COR-L47 (cell line): ENCODE measurements around the gene RAB24.
"Not testable (repeated sequence)": the region's sequence is repeated elsewhere in the genome, so short reads cannot be mapped to it uniquely, and the experiment has no call there.

Experiments used
- DNase-seq: peaks from one replicate; lab custom pipeline; 2025; lab: John Stamatoyannopoulos, UW

The RAB24 gene

GRCh38 chr5:177293819-177294581 is 9.5 kb downstream of the RAB24 start:
- DNase-seq, result no peak

- DNase-seq, result no peak
These were observed 11.8 kb downstream of the RAB24 start for GRCh38 chr5:177291735-177292134.

DNA sequence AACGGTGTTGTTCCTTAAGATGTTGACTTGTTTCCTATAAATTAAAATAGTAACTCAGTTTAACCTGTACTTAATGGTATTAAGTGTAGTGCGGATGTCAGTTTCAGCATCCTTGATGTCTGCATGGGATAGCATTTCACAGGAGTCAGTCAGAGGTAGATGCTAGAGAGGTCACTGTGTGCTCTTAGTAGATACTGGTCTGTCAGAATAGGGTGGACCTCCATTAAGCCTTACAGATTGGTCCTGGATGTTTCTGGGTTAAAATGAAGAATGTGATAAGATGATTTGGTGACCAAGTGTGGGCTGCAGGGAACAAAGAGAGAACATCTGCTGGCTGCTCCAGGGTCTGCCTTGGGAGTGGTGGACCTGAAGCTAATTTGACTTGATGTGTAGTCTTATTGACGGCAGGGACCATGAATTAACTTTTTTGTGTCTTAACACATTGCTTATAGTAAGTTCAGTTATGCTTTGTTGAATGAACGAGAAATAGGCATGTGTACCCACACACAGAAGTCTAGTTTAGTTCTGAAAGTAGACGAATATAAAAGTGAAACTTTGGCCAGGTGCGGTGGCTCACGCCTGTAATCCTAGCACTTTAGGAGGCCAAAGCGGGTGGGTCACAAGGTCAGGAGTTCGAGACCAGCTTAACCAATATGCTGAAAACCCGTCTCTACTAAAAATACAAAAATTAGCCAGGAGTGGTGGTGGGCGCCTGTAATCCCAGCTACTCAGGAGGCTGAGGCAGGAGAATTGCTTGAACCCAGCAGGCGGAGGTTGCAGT is 12.5 kb downstream of the RAB24 start:
- no peak for DNase-seq

DNA sequence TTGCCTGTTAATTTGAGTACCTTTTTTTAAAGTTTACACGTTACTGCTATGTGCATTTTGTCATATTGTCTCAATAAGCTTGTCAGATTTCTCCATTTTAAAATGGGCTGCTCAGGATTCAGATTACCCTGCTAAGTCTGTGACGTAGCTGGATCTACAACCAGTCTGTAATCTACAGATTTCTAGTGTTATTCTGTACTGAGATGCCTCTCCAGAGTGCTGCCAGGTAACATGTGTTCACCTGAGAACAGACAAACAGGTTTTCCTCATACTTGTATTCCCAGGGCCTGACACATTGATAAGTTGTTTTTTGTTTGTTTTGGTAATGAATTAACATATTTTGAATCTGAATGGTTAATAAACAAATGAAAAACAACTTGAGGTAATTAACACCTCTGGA is 15.3 kb downstream of the RAB24 start:
- no peak for DNase-seq

GRCh38 chr5:177276886-177277285 is 26.6 kb downstream of the RAB24 start:
- no peak for DNase-seq

- no peak for DNase-seq
These were observed 27.6 kb downstream of the RAB24 start for GRCh38 chr5:177275883-177276282.

GRCh38 chr5:177271113-177271512 is 32.4 kb downstream of the RAB24 start:
- DNase-seq, result no peak

- DNase-seq, result no peak
These were observed 32.9 kb downstream of the RAB24 start for GRCh38 chr5:177270653-177271052.

- DNase-seq, result no peak
These were observed 33.5 kb downstream of the RAB24 start for GRCh38 chr5:177269976-177270375.

DNA sequence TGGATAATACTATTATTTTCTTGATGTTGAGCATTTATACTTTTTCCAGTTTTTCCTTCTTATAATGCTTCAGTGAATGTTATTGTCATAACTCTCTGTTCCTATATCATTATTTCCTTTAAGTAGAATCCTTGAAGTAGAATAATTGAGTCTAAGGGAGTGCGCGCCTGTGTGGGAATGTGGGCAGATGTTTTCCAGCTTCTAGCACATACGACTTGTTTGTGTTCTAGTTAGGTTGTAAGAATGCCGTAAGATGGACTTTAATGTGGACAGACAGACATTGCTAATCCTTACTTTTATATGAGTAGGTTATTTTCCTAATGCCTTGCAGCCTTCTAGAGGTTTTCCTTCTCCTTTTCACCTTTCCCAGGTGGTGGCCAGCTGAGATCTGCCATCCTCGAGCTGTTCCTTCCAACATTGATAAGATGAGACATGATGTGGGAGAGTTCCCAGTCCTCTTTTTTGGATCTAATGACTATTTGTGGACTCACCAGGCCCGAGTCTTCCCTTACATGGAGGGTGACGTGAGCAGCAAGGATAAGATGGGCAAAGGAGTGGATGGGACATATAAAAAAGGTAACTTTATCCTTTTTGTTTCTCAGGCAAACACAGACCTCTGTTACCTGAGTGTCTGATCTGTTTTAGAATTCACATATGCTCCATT is 34.2 kb downstream of the RAB24 start:
- DNase-seq, result no peak

- no peak for DNase-seq
These were observed 38.1 kb downstream of the RAB24 start for GRCh38 chr5:177265395-177265794.

GRCh38 chr5:177264178-177264577 is 39.3 kb downstream of the RAB24 start:
- no peak for DNase-seq

GRCh38 chr5:177261510-177261909 is 42.0 kb downstream of the RAB24 start:
- DNase-seq, result no peak

GRCh38 chr5:177260961-177261360 is 42.6 kb downstream of the RAB24 start:
- no peak for DNase-seq

DNA sequence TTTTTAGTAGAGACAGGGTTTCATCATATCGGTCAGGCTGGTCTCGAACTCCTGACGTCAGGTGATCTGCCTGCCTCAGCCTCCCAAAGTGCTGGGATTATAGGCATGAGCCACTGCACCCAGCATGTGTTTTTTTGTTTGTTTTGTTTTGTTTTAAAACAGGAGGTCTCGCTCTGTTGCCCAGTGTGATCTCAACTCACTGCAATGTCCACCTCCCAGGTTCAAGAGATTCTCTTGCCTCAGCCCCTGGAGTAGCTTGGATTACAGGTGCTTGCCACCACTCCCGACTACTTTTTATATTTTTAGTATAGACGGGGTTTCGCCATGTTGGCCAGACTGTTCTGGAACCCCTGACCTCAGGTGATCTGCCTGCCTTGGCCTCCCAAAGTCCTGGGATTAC is 44.8 kb downstream of the RAB24 start:
- DNase-seq, result not testable (repeated sequence)

DNA sequence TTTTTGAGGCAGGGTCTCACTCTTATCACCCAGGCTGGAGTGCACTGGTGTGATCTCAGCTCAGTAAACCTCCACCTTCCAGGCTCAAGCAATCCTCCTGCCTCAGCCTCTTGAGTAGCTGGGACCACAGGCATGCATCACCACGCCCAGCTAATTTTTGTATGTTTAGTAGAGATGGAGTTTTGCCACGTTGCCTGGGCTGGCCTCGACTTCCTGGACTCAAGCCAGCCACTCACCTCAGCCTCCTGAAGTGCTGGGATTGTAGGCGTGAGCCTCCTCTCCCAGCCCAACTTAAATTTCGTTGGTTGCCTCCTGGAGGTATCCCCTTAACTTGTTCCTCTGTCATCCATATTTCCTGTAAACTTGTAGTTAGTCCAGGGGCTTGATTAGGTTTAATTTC is 47.2 kb downstream of the RAB24 start:
- DNase-seq, result peak; percentile 8

GRCh38 chr5:177253252-177253651 is 50.3 kb downstream of the RAB24 start:
- DNase-seq, result no peak
